HFF-Myc (cell line): ENCODE results near the gene TMEM213.
"Not testable (repeated sequence)": the region's sequence is repeated elsewhere in the genome, so short reads cannot be mapped to it uniquely, and the experiment has no call there.

ENCODE experiments used
- DNase-seq: peaks from one replicate; pipeline ENCODE4 v3.0.0-alpha.2; 2011; ENCODE audit warnings: low read depth; ENCODE audit errors: extremely low read depth
- H3K4me3 ChIP-seq: replicated peaks from 2 replicates; pipeline ENCODE4 v1.5.1; 2011; ENCODE audit warnings: low read depth, mild to moderate bottlenecking, control low read depth, low read length
- TF ChIP-seq, protein P1 (sequence below): IDR thresholded peaks from 2 replicates; pipeline ENCODE4 v1.5.1; 2012; ENCODE audit warnings: mild to moderate bottlenecking, low read depth, low read length, control low read depth; ENCODE audit errors: missing control alignments

TMEM213 gene

GRCh38 chr7:138804618-138805017, 6.8 kb downstream of the TMEM213 start:
- no peak for DNase-seq
- TF ChIP-seq, protein P1, sequence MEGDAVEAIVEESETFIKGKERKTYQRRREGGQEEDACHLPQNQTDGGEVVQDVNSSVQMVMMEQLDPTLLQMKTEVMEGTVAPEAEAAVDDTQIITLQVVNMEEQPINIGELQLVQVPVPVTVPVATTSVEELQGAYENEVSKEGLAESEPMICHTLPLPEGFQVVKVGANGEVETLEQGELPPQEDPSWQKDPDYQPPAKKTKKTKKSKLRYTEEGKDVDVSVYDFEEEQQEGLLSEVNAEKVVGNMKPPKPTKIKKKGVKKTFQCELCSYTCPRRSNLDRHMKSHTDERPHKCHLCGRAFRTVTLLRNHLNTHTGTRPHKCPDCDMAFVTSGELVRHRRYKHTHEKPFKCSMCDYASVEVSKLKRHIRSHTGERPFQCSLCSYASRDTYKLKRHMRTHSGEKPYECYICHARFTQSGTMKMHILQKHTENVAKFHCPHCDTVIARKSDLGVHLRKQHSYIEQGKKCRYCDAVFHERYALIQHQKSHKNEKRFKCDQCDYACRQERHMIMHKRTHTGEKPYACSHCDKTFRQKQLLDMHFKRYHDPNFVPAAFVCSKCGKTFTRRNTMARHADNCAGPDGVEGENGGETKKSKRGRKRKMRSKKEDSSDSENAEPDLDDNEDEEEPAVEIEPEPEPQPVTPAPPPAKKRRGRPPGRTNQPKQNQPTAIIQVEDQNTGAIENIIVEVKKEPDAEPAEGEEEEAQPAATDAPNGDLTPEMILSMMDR: no peak
- no peak overlapping the region for H3K4me3 ChIP-seq

GRCh38 chr7:138809346-138809745, 11.6 kb downstream of the TMEM213 start:
- H3K4me3 ChIP-seq: no peak overlapping the region
- TF ChIP-seq, protein P1: no peak
- DNase-seq: no peak

DNA sequence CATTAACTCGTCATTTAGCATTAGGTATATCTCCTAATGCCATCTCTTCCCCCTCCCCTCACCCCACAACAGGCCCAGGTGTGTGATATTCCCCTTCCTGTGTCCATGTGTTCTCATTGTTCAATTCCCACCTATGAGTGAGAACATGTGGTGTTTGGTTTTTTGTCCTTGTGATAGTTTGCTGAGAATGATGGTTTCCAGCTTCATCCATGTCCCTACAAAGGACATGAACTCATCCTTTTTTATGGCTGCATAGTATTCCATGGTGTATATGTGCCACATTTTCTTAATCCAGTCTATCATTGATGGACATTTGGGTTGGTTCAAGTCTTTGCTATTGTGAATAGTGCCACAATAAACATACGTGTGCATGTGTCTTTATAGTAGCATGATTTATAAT, 13.5 kb downstream of the TMEM213 start:
- not testable (repeated sequence) for H3K4me3 ChIP-seq, DNase-seq

GRCh38 chr7:138813945-138814344, 16.2 kb downstream of the TMEM213 start:
- H3K4me3 ChIP-seq: no peak overlapping the region
- DNase-seq: no peak
- TF ChIP-seq, protein P1: no peak

DNA sequence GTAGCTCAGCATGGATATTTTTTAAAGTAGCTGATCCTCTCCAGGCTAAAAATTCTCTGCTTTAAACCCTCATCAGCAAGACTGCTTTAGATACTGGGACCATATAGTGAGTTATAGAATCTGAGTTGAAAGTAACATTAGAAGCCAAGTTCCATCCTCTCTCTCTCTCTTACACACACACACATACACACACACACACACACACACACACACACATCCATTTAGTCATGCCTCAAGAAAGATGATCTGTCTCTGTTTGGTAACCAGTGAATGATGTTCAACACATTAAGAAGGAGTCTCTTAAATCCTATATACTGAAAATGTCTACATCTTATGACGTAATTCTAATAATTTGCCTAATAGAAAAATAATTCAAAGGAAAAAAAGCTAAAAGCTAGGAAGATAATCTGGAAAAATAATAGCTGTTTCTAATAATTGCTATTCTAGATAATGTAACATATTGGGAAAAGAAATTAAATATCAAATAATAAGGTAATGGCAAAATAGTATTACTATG, 17.1 kb downstream of the TMEM213 start:
- DNase-seq: no peak
- no peak overlapping the region for H3K4me3 ChIP-seq
- TF ChIP-seq, protein P1: no peak

- H3K4me3 ChIP-seq: no peak overlapping the region
- TF ChIP-seq, protein P1: no peak
- no peak for DNase-seq
Measured at GRCh38 chr7:138816650-138817049, 18.9 kb downstream of the TMEM213 start.

- no peak for DNase-seq
- no peak overlapping the region for H3K4me3 ChIP-seq
- TF ChIP-seq, protein P1: no peak
Measured at GRCh38 chr7:138819625-138820024, 21.8 kb downstream of the TMEM213 start.
